NCI-H446 (cell line): Measurements from ENCODE around the gene ABTB2.

Experiments
- DNase-seq, 2 experiments: peaks; one replicate each; lab custom pipeline; 2025; lab: John Stamatoyannopoulos, UW

Gene ABTB2

GRCh38 chr11:34148504-34149165, 209.2 kb downstream of the ABTB2 start:
- no peak for DNase-seq

GRCh38 chr11:34147581-34147980, 210.2 kb downstream of the ABTB2 start:
- no peak for DNase-seq

GRCh38 chr11:34146866-34147265, 210.9 kb downstream of the ABTB2 start:
- DNase-seq: no peak

- no peak for DNase-seq
Measured at GRCh38 chr11:34146411-34146810, 211.4 kb downstream of the ABTB2 start.

- DNase-seq: no peak
Measured at GRCh38 chr11:34145847-34146381, 211.9 kb downstream of the ABTB2 start.

GRCh38 chr11:34145073-34145472, 212.7 kb downstream of the ABTB2 start:
- DNase-seq: no peak

- DNase-seq: no peak
Measured at GRCh38 chr11:34143048-34143447, 214.8 kb downstream of the ABTB2 start.

- no peak for DNase-seq
Measured at GRCh38 chr11:34140149-34140548, 217.7 kb downstream of the ABTB2 start.

GRCh38 chr11:34139346-34139745, 218.5 kb downstream of the ABTB2 start:
- no peak for DNase-seq

GRCh38 chr11:34136420-34136819, 221.4 kb downstream of the ABTB2 start:
- DNase-seq: no peak

- no peak for DNase-seq
Measured at GRCh38 chr11:34135439-34135838, 222.4 kb downstream of the ABTB2 start.

GRCh38 chr11:34134765-34135164, 223.0 kb downstream of the ABTB2 start:
- DNase-seq: no peak

- DNase-seq: no peak
Measured at GRCh38 chr11:34132261-34132965, 225.4 kb downstream of the ABTB2 start.

- DNase-seq: no peak
Measured at GRCh38 chr11:34128824-34129223, 229.0 kb downstream of the ABTB2 start.

GRCh38 chr11:34126959-34127848, 230.6 kb downstream of the ABTB2 start:
- no peak for DNase-seq

GRCh38 chr11:34124885-34125668, 232.7 kb downstream of the ABTB2 start:
- no peak for DNase-seq

GRCh38 chr11:34120651-34121050, 237.2 kb downstream of the ABTB2 start:
- no peak for DNase-seq

- DNase-seq: no peak
Measured at GRCh38 chr11:34114471-34114870, 243.3 kb downstream of the ABTB2 start.

GRCh38 chr11:34114014-34114413, 243.8 kb downstream of the ABTB2 start:
- DNase-seq: no peak

- DNase-seq: no peak
Measured at GRCh38 chr11:34111722-34112270, 246.0 kb downstream of the ABTB2 start.

GRCh38 chr11:34105957-34106504, 251.8 kb downstream of the ABTB2 start:
- DNase-seq: no peak
